IMR-90 (cell line): ENCODE measurements around the gene SIGLEC12. TPM values are rescaled to one million over a fixed set of nuclear protein-coding genes. Genes with fewer than 3 reads are reported as not detected.

Source experiments
- ATAC-seq: fragments of 200-7000 bp; cut with Tn5 transposase; 2 replicates; pipeline ENCODE4 v1.9.1; 2020; ENCODE audit warnings: low read depth, mild to moderate bottlenecking, moderate library complexity
- BruUV-seq: library from RNA; stranded (reverse); fragments of 400-500 nt; replicated peaks from 2 replicates; lab custom pipeline; 2021; lab: Mats Ljungman, UMichigan
- CTCF ChIA-PET: fragments of 300-600 bp; formaldehyde crosslinking; extraction: SDS; loops from one replicate; lab custom pipeline; 2021; ENCODE audit warnings: antibody characterized with exemption; lab: Yijun Ruan, JAX
- POLR2A ChIA-PET: fragments of 300-600 bp; sonication (Branson Sonifier 250); formaldehyde crosslinking; loops from one replicate; lab custom pipeline; 2022; ENCODE audit warnings: antibody characterized with exemption; ENCODE audit not compliant: unreplicated experiment; lab: Charles Lee
- DNase-seq: peaks from one replicate; pipeline ENCODE4 v3.0.0; 2013
- H2AFZ ChIP-seq: replicated peaks from 2 replicates; pipeline ENCODE3; 2013; ENCODE audit warnings: low read length, mild to moderate bottlenecking; ENCODE audit not compliant: poor library complexity
- H2AK5ac ChIP-seq: 2 replicates; pipeline ENCODE4 v1.6.1; 2013; ENCODE audit warnings: low read depth, low read length, inconsistent platforms
- H2AK9ac ChIP-seq: replicated peaks from 2 replicates; pipeline ENCODE3; 2013; ENCODE audit warnings: mild to moderate bottlenecking, low read depth, low read length, moderate library complexity; ENCODE audit not compliant: poor library complexity
- H2BK120ac ChIP-seq: 2 replicates; pipeline ENCODE4 v1.6.1; 2013; ENCODE audit warnings: low read depth, low read length, inconsistent platforms
- H2BK15ac ChIP-seq: 3 replicates; pipeline ENCODE4 v1.6.1; 2013; ENCODE audit warnings: low read depth, low read length, inconsistent platforms
- H2BK20ac ChIP-seq: 2 replicates; pipeline ENCODE4 v1.6.1; 2013; ENCODE audit warnings: low read depth, mild to moderate bottlenecking, inconsistent platforms, low read length, moderate library complexity
- H2BK5ac ChIP-seq: 2 replicates; pipeline ENCODE4 v1.6.1; 2013; ENCODE audit warnings: mild to moderate bottlenecking, low read depth, low read length, inconsistent platforms; ENCODE audit not compliant: poor library complexity, severe bottlenecking
- H3K14ac ChIP-seq: replicated peaks from 2 replicates; pipeline ENCODE4 v1.6.1; 2013; ENCODE audit warnings: low read depth, low read length, inconsistent platforms
- H3K18ac ChIP-seq: 2 replicates; pipeline ENCODE4 v1.6.1; 2013; ENCODE audit warnings: low read depth, low read length, control low read depth
- H3K23ac ChIP-seq: 2 replicates; pipeline ENCODE4 v1.6.1; 2013; ENCODE audit warnings: low read depth, low read length, inconsistent platforms
- H3K27ac ChIP-seq: 2 replicates; pipeline ENCODE4 v1.5.1; 2013; ENCODE audit warnings: mild to moderate bottlenecking, control low read depth, low read length; ENCODE audit not compliant: insufficient read depth
- H3K27me3 ChIP-seq: 2 replicates; pipeline ENCODE4 v1.6.1; 2013; ENCODE audit warnings: low read length; ENCODE audit not compliant: control insufficient read depth, insufficient read depth
- H3K36me3 ChIP-seq: 2 replicates; pipeline ENCODE4 v1.6.1; 2013; ENCODE audit warnings: low read length, mixed read lengths; ENCODE audit not compliant: control insufficient read depth, insufficient read depth
- H3K4ac ChIP-seq: 2 replicates; pipeline ENCODE4 v1.6.1; 2013; ENCODE audit warnings: low read depth, low read length, inconsistent platforms
- H3K4me1 ChIP-seq: 2 replicates; pipeline ENCODE4 v1.6.1; 2013; ENCODE audit warnings: low read length, mixed read lengths; ENCODE audit not compliant: control insufficient read depth, insufficient read depth
- H3K4me2 ChIP-seq: 2 replicates; pipeline ENCODE4 v1.6.1; 2013; ENCODE audit warnings: low read depth, mild to moderate bottlenecking, control low read depth, low read length, moderate library complexity
- H3K4me3 ChIP-seq: 2 replicates; pipeline ENCODE4 v1.5.1; 2013; ENCODE audit warnings: low read depth, mild to moderate bottlenecking, control low read depth, low read length, moderate library complexity; ENCODE audit not compliant: insufficient read depth
- H3K56ac ChIP-seq: 2 replicates; pipeline ENCODE4 v1.6.1; 2013; ENCODE audit warnings: low read length, inconsistent platforms; ENCODE audit not compliant: insufficient read depth; ENCODE audit errors: extremely low read depth
- H3K79me1 ChIP-seq, 2 experiments: 2 replicates each; pipeline ENCODE4 v1.6.1; 2013; ENCODE audit warnings: low read length in 2 of 2, inconsistent platforms in 1 of 2, low read depth in 1 of 2
- H3K9ac ChIP-seq: 2 replicates; pipeline ENCODE4 v1.6.1; 2013; ENCODE audit warnings: low read depth, low read length, control low read depth
- H3K9me1 ChIP-seq: 2 replicates; pipeline ENCODE4 v1.6.1; 2013; ENCODE audit warnings: low read length, inconsistent platforms; ENCODE audit not compliant: insufficient read depth
- H3K9me3 ChIP-seq: 2 replicates; pipeline ENCODE4 v1.6.1; 2013; ENCODE audit warnings: low read length; ENCODE audit not compliant: control insufficient read depth, insufficient read depth
- H4K20me1 ChIP-seq: 2 replicates; pipeline ENCODE4 v1.6.1; 2013; ENCODE audit warnings: low read length, inconsistent platforms; ENCODE audit not compliant: insufficient read depth
- H4K5ac ChIP-seq: 2 replicates; pipeline ENCODE4 v1.6.1; 2013; ENCODE audit warnings: mild to moderate bottlenecking, low read depth, low read length, control low read depth
- H4K8ac ChIP-seq, 2 experiments: 2 replicates each; pipeline ENCODE4 v1.6.1; 2013; ENCODE audit warnings: low read depth in 2 of 2, low read length in 2 of 2, control low read depth in 1 of 2, inconsistent platforms in 1 of 2
- H4K91ac ChIP-seq: 2 replicates; pipeline ENCODE4 v1.6.1; 2013; ENCODE audit warnings: low read depth, low read length, inconsistent platforms; ENCODE audit not compliant: insufficient read depth
- BHLHE40 ChIP-seq: fragments of 150-350 bp; IDR thresholded peaks from 2 replicates; pipeline ENCODE4 v1.6.1; 2016; ENCODE audit warnings: mild to moderate bottlenecking, low read depth, low read length
- CEBPB ChIP-seq: IDR thresholded peaks from 2 replicates; pipeline ENCODE4 v1.6.1; 2012; ENCODE audit warnings: low read depth, low read length, improper control_type of control experiment
- CHD1 ChIP-seq: IDR thresholded peaks from 2 replicates; pipeline ENCODE4 v1.6.1; 2012; ENCODE audit warnings: low read depth, low read length, improper control_type of control experiment
- CTCF ChIP-seq: conservative IDR thresholded peaks from 2 replicates; pipeline ENCODE4 v1.5.1; 2012; ENCODE audit warnings: mild to moderate bottlenecking, low read depth, low read length, improper control_type of control experiment
- ELK1 ChIP-seq: fragments of 150-350 bp; IDR thresholded peaks from 2 replicates; pipeline ENCODE4 v1.6.1; 2016; ENCODE audit warnings: low read depth, mild to moderate bottlenecking, low read length, moderate library complexity, borderline replicate concordance
- FOS ChIP-seq: fragments of 150-350 bp; IDR thresholded peaks from 2 replicates; pipeline ENCODE4 v1.6.1; 2016; ENCODE audit warnings: low read depth, low read length
- MAFK ChIP-seq: IDR thresholded peaks from 2 replicates; pipeline ENCODE4 v1.6.1; 2012; ENCODE audit warnings: low read depth, low read length, improper control_type of control experiment
- MAZ ChIP-seq: IDR thresholded peaks from 2 replicates; pipeline ENCODE4 v1.6.1; 2012; ENCODE audit warnings: low read depth, mild to moderate bottlenecking, low read length, improper control_type of control experiment, moderate library complexity, borderline replicate concordance
- MXI1 ChIP-seq: IDR thresholded peaks from 2 replicates; pipeline ENCODE4 v1.6.1; 2012; ENCODE audit warnings: low read depth, mild to moderate bottlenecking, low read length, moderate library complexity, borderline replicate concordance
- NFE2L2 ChIP-seq: fragments of 150-350 bp; IDR thresholded peaks from 2 replicates; pipeline ENCODE4 v1.6.1; 2016; ENCODE audit warnings: low read depth, mild to moderate bottlenecking, low read length
- POLR2A ChIP-seq: IDR thresholded peaks from 2 replicates; pipeline ENCODE4 v1.6.1; 2012; ENCODE audit warnings: mild to moderate bottlenecking, low read depth, low read length
- RAD21 ChIP-seq: IDR thresholded peaks from 2 replicates; pipeline ENCODE4 v1.6.1; 2012; ENCODE audit warnings: low read length, improper control_type of control experiment
- RCOR1 ChIP-seq: IDR thresholded peaks from 2 replicates; pipeline ENCODE4 v1.6.1; 2012; ENCODE audit warnings: mild to moderate bottlenecking, low read length, improper control_type of control experiment; ENCODE audit not compliant: insufficient replicate concordance
- RFX5 ChIP-seq: IDR thresholded peaks from 2 replicates; pipeline ENCODE4 v1.8.0; 2012; ENCODE audit warnings: low read depth, mild to moderate bottlenecking, low read length, moderate library complexity
- SMC3 ChIP-seq: fragments of 150-350 bp; IDR thresholded peaks from 2 replicates; pipeline ENCODE4 v1.6.1; 2016; ENCODE audit warnings: low read depth, mild to moderate bottlenecking, antibody characterized with exemption, low read length, moderate library complexity
- USF2 ChIP-seq: fragments of 150-350 bp; IDR thresholded peaks from 2 replicates; pipeline ENCODE4 v1.6.1; 2017; ENCODE audit warnings: mild to moderate bottlenecking, antibody characterized with exemption, low read length, low read depth
- WGBS, 2 experiments: methylation state at CpG; one replicate each; pipeline versions ENCODE4 v1.1.5 to v1.1.7; 2013; ENCODE audit warnings: missing lambda C conversion rate in 2 of 2; ENCODE audit not compliant: insufficient read length in 1 of 2; ENCODE audit errors: extremely low coverage in 2 of 2; 5-methylcytosine and 5-hydroxymethylcytosine counted together
- dilution Hi-C: fragments of 300-500 bp; cut with HindIII; formaldehyde crosslinking; loops from one replicate; pipeline ENCODE4 v1.14.3; 2018; ENCODE audit warnings: low sequenced_read_pairs; ENCODE audit not compliant: unreplicated experiment
- in situ Hi-C: fragments of 300-500 bp; cut with MboI; formaldehyde crosslinking; loops from 3 replicates; pipeline ENCODE4 v1.14.3; 2019; ENCODE audit warnings: low sequenced_read_pairs, inconsistent platforms, mixed read lengths
- intact Hi-C: fragments of 100-400 bp; cut with micrococcal nuclease; formaldehyde crosslinking; loops from 2 replicates; pipeline ENCODE4 v1.10.0; 2022
- polyA plus RNA-seq, 3 experiments: library from polyadenylated mRNA; depleted of rRNA; stranded (reverse); fragments of >200 nt; gene quantifications; 2 replicates each; pipeline ENCODE4 v1.2.3, GENCODE V29; 2012; ENCODE audit warnings: low replicate concordance in 1 of 3
- total RNA-seq: library from RNA; depleted of rRNA; stranded (reverse); fragments of >200 nt; gene quantifications from 2 replicates; pipeline ENCODE4 v1.2.3, GENCODE V29; 2012

SIGLEC12 gene
- total and polyA plus RNA-seq, 2 of the 4 experiments (the other 2 are of a cell fraction), result not detected

GRCh38 chr19:51462276-51462675 is 39.3 kb downstream of the SIGLEC12 start:
- Histone ChIP-seq H2AK5ac (no peak overlapping the region), H2BK120ac (no peak overlapping the region), H3K27me3 (no peaks in the 10 kb centered on the region), H3K4ac (no peak overlapping the region), H3K79me1 (no peaks in the 10 kb centered on the region), H3K36me3 (no peaks in the 10 kb centered on the region), H3K14ac (no peak overlapping the region), H3K9ac (no peak overlapping the region), H4K8ac (no peak overlapping the region), H3K27ac (no peak overlapping the region), H2AFZ (no peak overlapping the region), H3K23ac (no peak overlapping the region), H2BK5ac (no peak overlapping the region), H3K4me3 (no peak overlapping the region), H3K9me1 (no peaks in the 10 kb centered on the region), H4K5ac (no peak overlapping the region), H3K18ac (no peak overlapping the region), H4K20me1 (no peaks in the 10 kb centered on the region), H3K4me2 (no peak overlapping the region), H2AK9ac (no peak overlapping the region), H2BK20ac (no peak overlapping the region), H4K91ac (no peak overlapping the region), H3K4me1 (no peaks in the 10 kb centered on the region), H2BK15ac (no peak overlapping the region), H3K56ac (no peak overlapping the region), H3K9me3 (peaks cover 2% of the 10 kb centered on the region; the same call in 1 of the 2 replicates)
- DNase-seq, result no peak
- intact Hi-C loops, result no loop called here
- ChIA-PET POLR2A (no interaction called here), CTCF (no interaction called here)
- in situ Hi-C loops, result no loop called here
- dilution Hi-C loops, result no loop called here
- no peak for ATAC-seq
- no TSS peak for BruUV-seq
- 100% methylated on average over 3 of the region's 7 CpGs; no CpG with 5 or more reads in 1 of the 2 experiments for WGBS, 2 experiments
- TF ChIP-seq FOS, result no peak
- TF ChIP-seq ELK1, result no peak
- TF ChIP-seq CTCF, result no peak
- TF ChIP-seq CEBPB, result no peak
- no peak for TF ChIP-seq USF2
- no peak for TF ChIP-seq MAFK
- TF ChIP-seq NFE2L2, result no peak
- TF ChIP-seq POLR2A, result no peak
- no peak for TF ChIP-seq RCOR1
- TF ChIP-seq CHD1, result no peak
- no peak for TF ChIP-seq MXI1
- no peak for TF ChIP-seq RFX5
- TF ChIP-seq SMC3, result no peak
- no peak for TF ChIP-seq RAD21
- no peak for TF ChIP-seq BHLHE40
- no peak for TF ChIP-seq MAZ
